ENCODE results near the gene RBM6. TPM values are rescaled to one million over a fixed set of nuclear protein-coding genes. Genes with fewer than 3 reads are reported as not detected.

RBM6 gene
- total and polyA plus RNA-seq, 7 donors = 21.6 to 42.8 (median 29.8) TPM

GRCh38 chr3:49968346-49968745 lies 28.4 kb downstream of the RBM6 start:
- no peak for ATAC-seq
- no peak overlapping the region for H3K27ac ChIP-seq
- no peak for DNase-seq
- H3K36me3 ChIP-seq (ENCODE audit: insufficient read depth in 1 of 2, low read depth in 1 of 2) = peaks cover 0 to 55% of the 10 kb centered on the region in 2 donors
- WGBS, 3 donors = 64 to 87% (median 65%) methylated on average over 8 of the region's 8 CpGs
- no peak overlapping the region for H3K4me3 ChIP-seq
- no peaks in the 10 kb centered on the region for H3K9me3 ChIP-seq
- peaks cover 15% of the 10 kb centered on the region for H3K4me1 ChIP-seq
- intact Hi-C loops (cut with DNase I) = no loop called here
- TF ChIP-seq CTCF (IDR thresholded peaks at IDR 0.05) = no peak
- no peaks in the 10 kb centered on the region for H3K27me3 ChIP-seq (ENCODE audit: insufficient read depth in 3 of 3, low read length in 2 of 3)

- Histone ChIP-seq H3K9me3 (no peaks in the 10 kb centered on the region), H3K36me3 (ENCODE audit: insufficient read depth in 1 of 2, low read depth in 1 of 2) (peaks cover 0 to 77% of the 10 kb centered on the region in 2 donors), H3K27me3 (ENCODE audit: insufficient read depth in 3 of 3, low read length in 2 of 3) (no peaks in the 10 kb centered on the region), H3K4me1 (peaks cover 3% of the 10 kb centered on the region), H3K27ac (no peak overlapping the region), H3K4me3 (no peak overlapping the region)
- no peak for TF ChIP-seq CTCF (IDR thresholded peaks at IDR 0.05)
- no peak for DNase-seq
- intact Hi-C loops (cut with DNase I) = no loop called here
- ATAC-seq = no peak
- 94 to 99% (median 96%) methylated on average over 10 of the region's 10 CpGs for WGBS, 3 donors
Observed at GRCh38 chr3:49972656-49973055, 32.7 kb downstream of the RBM6 start.

- Histone ChIP-seq H3K4me1 (peaks cover 3% of the 10 kb centered on the region), H3K27ac (no peak overlapping the region), H3K9me3 (no peaks in the 10 kb centered on the region), H3K36me3 (ENCODE audit: insufficient read depth in 1 of 2, low read depth in 1 of 2) (peaks cover 0 to 93% of the 10 kb centered on the region in 2 donors), H3K27me3 (ENCODE audit: insufficient read depth in 3 of 3, low read length in 2 of 3) (no peaks in the 10 kb centered on the region), H3K4me3 (no peak overlapping the region)
- WGBS, 3 donors = 85 to 88% (median 85%) methylated on average over 2 of the region's 2 CpGs
- DNase-seq = no peak
- intact Hi-C loops (cut with DNase I) = no loop called here
- TF ChIP-seq CTCF (IDR thresholded peaks at IDR 0.05) = no peak
- ATAC-seq = no peak
Observed at GRCh38 chr3:49976942-49977341, 37.0 kb downstream of the RBM6 start.

GRCh38 chr3:49984394-49984793 lies 44.4 kb downstream of the RBM6 start:
- no peaks in the 10 kb centered on the region for H3K9me3 ChIP-seq
- H3K4me3 ChIP-seq = no peak overlapping the region
- no peak overlapping the region for H3K27ac ChIP-seq
- intact Hi-C loops (cut with DNase I) = no loop called here
- H3K4me1 ChIP-seq = no peaks in the 10 kb centered on the region
- ATAC-seq (no peak), DNase-seq (no peak)
- no peak for TF ChIP-seq CTCF (IDR thresholded peaks at IDR 0.05)
- H3K27me3 ChIP-seq (ENCODE audit: insufficient read depth in 3 of 3, low read length in 2 of 3) = no peaks in the 10 kb centered on the region
- peaks cover 0 to 56% of the 10 kb centered on the region in 2 donors for H3K36me3 ChIP-seq (ENCODE audit: insufficient read depth in 1 of 2, low read depth in 1 of 2)
- WGBS, 3 donors = 74 to 89% (median 75%) methylated on average over 13 of the region's 13 CpGs

GRCh38 chr3:49992326-49992725 lies 52.4 kb downstream of the RBM6 start:
- Histone ChIP-seq H3K9me3 (no peaks in the 10 kb centered on the region), H3K36me3 (ENCODE audit: insufficient read depth in 1 of 2, low read depth in 1 of 2) (peaks cover 0 to 47% of the 10 kb centered on the region in 2 donors), H3K27ac (no peak overlapping the region), H3K4me1 (no peaks in the 10 kb centered on the region), H3K27me3 (ENCODE audit: insufficient read depth in 3 of 3, low read length in 2 of 3) (no peaks in the 10 kb centered on the region), H3K4me3 (no peak overlapping the region)
- no peak for TF ChIP-seq CTCF (IDR thresholded peaks at IDR 0.05)
- 94 to 97% (median 96%) methylated on average over 2 of the region's 2 CpGs for WGBS, 3 donors
- no peak for DNase-seq
- intact Hi-C loops (cut with DNase I) = no loop called here
- no peak for ATAC-seq

All from psoas muscle (tissue), 8 donors.